HCT116 (cell line): ENCODE measurements around the gene POR. TPM values are rescaled to one million over a fixed set of nuclear protein-coding genes. Genes with fewer than 3 reads are reported as not detected.

ENCODE experiments used
- ATAC-seq: fragments of 200-7000 bp; cut with Tn5 transposase; 2 replicates; pipeline ENCODE4 v1.9.1; 2020; ENCODE audit warnings: mild to moderate bottlenecking, moderate library complexity
- BruUV-seq: library from RNA; stranded (reverse); fragments of 400-500 nt; replicated peaks from 2 replicates; lab custom pipeline; 2021; lab: Mats Ljungman, UMichigan
- CTCF ChIA-PET: fragments of 300-600 bp; sonication (Branson Sonifier 250); formaldehyde crosslinking; loops from one replicate; lab custom pipeline; 2021; ENCODE audit warnings: antibody characterized with exemption; lab: Charles Lee
- POLR2A ChIA-PET: fragments of 300-600, 350-600 bp; sonication (Branson Sonifier 250); formaldehyde crosslinking; loops from one replicate; lab custom pipeline; 2021; ENCODE audit warnings: antibody characterized with exemption; lab: Charles Lee
- RAD21 ChIA-PET, 2 experiments: fragments of 300-600 bp; sonication (Branson Sonifier 250); formaldehyde crosslinking; loops; one replicate each; lab custom pipeline; 2023; ENCODE audit warnings: low total read pairs in 2 of 2; ENCODE audit not compliant: uncharacterized antibody in 2 of 2, unreplicated experiment in 2 of 2, low non-redundant PET in 1 of 2; lab: Charles Lee
- DNase-seq: peaks from one replicate; pipeline ENCODE4 v3.0.0-alpha.2; 2010; ENCODE audit warnings: low read depth, low spot score
- H2AFZ ChIP-seq: fragments of 200-600 bp; shearing (Covaris generic), sonication (generic); 2 replicates; pipeline ENCODE4 v1.6.1; 2017; ENCODE audit warnings: low read depth, mixed run types, mixed read lengths, antibody characterized with exemption, low read length; ENCODE audit not compliant: poor library complexity, severe bottlenecking
- H3K27ac ChIP-seq: 2 replicates; pipeline ENCODE4 v1.5.1; 2012; ENCODE audit warnings: low read depth, low read length
- H3K27me3 ChIP-seq: fragments of 200-600 bp; sonication (generic); 2 replicates; pipeline ENCODE4 v1.6.1; 2016; ENCODE audit warnings: mixed run types, low read length, mixed read lengths; ENCODE audit not compliant: insufficient read depth
- H3K36me3 ChIP-seq, 2 experiments: fragments of 200-500 bp in 1 of 2; fragments of 200-600 bp in 1 of 2; sonication (Bioruptor generic) in 1 of 2; sonication (generic) in 1 of 2; 2 replicates each; pipeline versions ENCODE4 v1.5.1 to v1.6.1; 2014 to 2016; ENCODE audit warnings: low read length in 2 of 2, inconsistent platforms in 1 of 2, mixed read lengths in 1 of 2, mixed run types in 1 of 2; ENCODE audit not compliant: insufficient read depth in 2 of 2, control insufficient read depth in 1 of 2
- H3K4me1 ChIP-seq, 2 experiments: fragments of 200-600 bp in 1 of 2; sonication (generic) in 1 of 2; 2 replicates each; pipeline versions ENCODE4 v1.5.1 to v1.6.1; 2012 to 2017; ENCODE audit warnings: low read length in 2 of 2, inconsistent platforms in 1 of 2, mild to moderate bottlenecking in 1 of 2, mixed read lengths in 1 of 2, mixed run types in 1 of 2, moderate library complexity in 1 of 2; ENCODE audit not compliant: insufficient read depth in 2 of 2, control insufficient read depth in 1 of 2
- H3K4me2 ChIP-seq: fragments of 200-600 bp; sonication (generic); 2 replicates; pipeline ENCODE4 v1.6.1; 2017; ENCODE audit warnings: mixed run types, low read length, mixed read lengths
- H3K4me3 ChIP-seq, 2 experiments: fragments of 200-600 bp in 1 of 2; sonication (generic) in 1 of 2; replicated peaks in 1 of 2; 2 replicates each; pipeline ENCODE4 v1.5.1; 2011 to 2016; ENCODE audit warnings: low read length in 2 of 2, control low read depth in 1 of 2, low read depth in 1 of 2, mild to moderate bottlenecking in 1 of 2, mixed read lengths in 1 of 2, mixed run types in 1 of 2
- H3K79me2 ChIP-seq: fragments of 200-600 bp; sonication (generic); 2 replicates; pipeline ENCODE4 v1.6.1; 2017; ENCODE audit warnings: mild to moderate bottlenecking, mixed run types, low read length, moderate library complexity, mixed read lengths; ENCODE audit not compliant: insufficient read depth
- H3K9ac ChIP-seq: fragments of 200-600 bp; sonication (generic); 2 replicates; pipeline ENCODE4 v1.6.1; 2016; ENCODE audit warnings: low read length, mixed read lengths
- H3K9me2 ChIP-seq: fragments of 200-600 bp; sonication (generic), shearing (Covaris generic); 2 replicates; pipeline ENCODE4 v1.6.1; 2017; ENCODE audit warnings: mixed run types, mild to moderate bottlenecking, moderate library complexity; ENCODE audit not compliant: insufficient read depth
- H3K9me3 ChIP-seq, 2 experiments: fragments of 200-500 bp in 1 of 2; fragments of 200-600 bp in 1 of 2; sonication (Bioruptor generic) in 1 of 2; sonication (generic) in 1 of 2; 2 replicates each; pipeline ENCODE4 v1.6.1; 2014 to 2017; ENCODE audit warnings: low read length in 2 of 2, mixed read lengths in 2 of 2, inconsistent platforms in 1 of 2, low read depth in 1 of 2, mild to moderate bottlenecking in 1 of 2, mixed run types in 1 of 2, moderate library complexity in 1 of 2; ENCODE audit not compliant: control insufficient read depth in 1 of 2, insufficient read depth in 1 of 2
- H4K20me1 ChIP-seq: fragments of 200-600 bp; sonication (generic), shearing (Covaris generic); 2 replicates; pipeline ENCODE4 v1.6.1; 2017; ENCODE audit warnings: mixed run types, mild to moderate bottlenecking, moderate library complexity; ENCODE audit not compliant: insufficient read depth
- POLR2A ChIP-seq: IDR thresholded peaks from 2 replicates; pipeline ENCODE4 v1.7.0; 2011; ENCODE audit warnings: borderline replicate concordance; ENCODE audit not compliant: insufficient read depth, insufficient read length; ENCODE audit errors: extremely low read depth
- POLR2AphosphoS5 ChIP-seq: IDR thresholded peaks from 2 replicates; pipeline ENCODE4 v1.6.1; 2011; ENCODE audit warnings: mild to moderate bottlenecking, low read depth, low read length, moderate library complexity
- TCF7L2 ChIP-seq: IDR thresholded peaks from 2 replicates; pipeline ENCODE4 v1.7.0; 2011; ENCODE audit warnings: borderline replicate concordance, inconsistent platforms; ENCODE audit not compliant: insufficient read depth, insufficient read length; ENCODE audit errors: extremely low read depth
- YY1 ChIP-seq: IDR thresholded peaks from 2 replicates; pipeline ENCODE4 v1.6.1; 2011; ENCODE audit warnings: low read length, low read depth, moderate library complexity, mild to moderate bottlenecking; ENCODE audit not compliant: insufficient replicate concordance; ENCODE audit errors: extremely low read depth
- intact Hi-C: fragments of 100-400 bp; cut with micrococcal nuclease; formaldehyde crosslinking; loops from 2 replicates; pipeline ENCODE4 v1.10.0; 2022
- total RNA-seq: library from RNA; stranded (reverse); gene quantifications from one replicate; pipeline ENCODE4 v1.2.1, GENCODE V29; 2021; ENCODE audit not compliant: unreplicated experiment
- TF ChIP-seq, protein P1 (sequence below), 3 experiments: fragments of 200-600 bp in 1 of 3; sonication (generic) in 1 of 3; IDR thresholded peaks in 2 of 3; conservative IDR thresholded peaks in 1 of 3; 2 replicates each; pipeline ENCODE4 v1.5.1; 2012 to 2017; ENCODE audit warnings: low read depth in 2 of 3, low read length in 2 of 3, antibody characterized with exemption in 1 of 3, borderline replicate concordance in 1 of 3, control low read depth in 1 of 3, mild to moderate bottlenecking in 1 of 3, mixed read lengths in 1 of 3, mixed run types in 1 of 3, moderate library complexity in 1 of 3; ENCODE audit not compliant: insufficient read depth in 1 of 3

Gene POR
- total RNA-seq, 1 experiment from 2014 or later: 120 TPM

GRCh38 chr7:75981453-75982305, 66.7 kb downstream of the POR start:
- ChIA-PET CTCF (no interaction called here), POLR2A (no interaction called here), RAD21 (interaction anchor here in 1 of 2 experiments (0.6 kb wide), 1 partner anchor 102 kb away, joined by 4 read pairs; no protein-coding TSS in a partner anchor)
- no peak overlapping the region for H3K27ac ChIP-seq
- H3K36me3 ChIP-seq: peaks cover 0 to 9% of the 10 kb centered on the region in 2 experiments; a peak in 2 of 4 replicates
- BruUV-seq: no TSS peak
- no peak overlapping the region for H3K9ac ChIP-seq
- ATAC-seq (peak; percentile 19; the same call in 1 of the 2 replicates), DNase-seq (no peak)
- H3K9me3 ChIP-seq: no peaks in the 10 kb centered on the region
- no peaks in the 10 kb centered on the region for H3K79me2 ChIP-seq
- peaks cover 0 to 13% of the 10 kb centered on the region in 2 experiments; a peak in 3 of 4 replicates for H3K4me1 ChIP-seq
- no peaks in the 10 kb centered on the region for H3K9me2 ChIP-seq
- intact Hi-C loops: no loop called here
- TF ChIP-seq YY1 (no peak), POLR2A (no peak), TCF7L2 (no peak), POLR2AphosphoS5 (peak; percentile 18; the same call in 1 of the 2 replicates)
- TF ChIP-seq, protein P1, sequence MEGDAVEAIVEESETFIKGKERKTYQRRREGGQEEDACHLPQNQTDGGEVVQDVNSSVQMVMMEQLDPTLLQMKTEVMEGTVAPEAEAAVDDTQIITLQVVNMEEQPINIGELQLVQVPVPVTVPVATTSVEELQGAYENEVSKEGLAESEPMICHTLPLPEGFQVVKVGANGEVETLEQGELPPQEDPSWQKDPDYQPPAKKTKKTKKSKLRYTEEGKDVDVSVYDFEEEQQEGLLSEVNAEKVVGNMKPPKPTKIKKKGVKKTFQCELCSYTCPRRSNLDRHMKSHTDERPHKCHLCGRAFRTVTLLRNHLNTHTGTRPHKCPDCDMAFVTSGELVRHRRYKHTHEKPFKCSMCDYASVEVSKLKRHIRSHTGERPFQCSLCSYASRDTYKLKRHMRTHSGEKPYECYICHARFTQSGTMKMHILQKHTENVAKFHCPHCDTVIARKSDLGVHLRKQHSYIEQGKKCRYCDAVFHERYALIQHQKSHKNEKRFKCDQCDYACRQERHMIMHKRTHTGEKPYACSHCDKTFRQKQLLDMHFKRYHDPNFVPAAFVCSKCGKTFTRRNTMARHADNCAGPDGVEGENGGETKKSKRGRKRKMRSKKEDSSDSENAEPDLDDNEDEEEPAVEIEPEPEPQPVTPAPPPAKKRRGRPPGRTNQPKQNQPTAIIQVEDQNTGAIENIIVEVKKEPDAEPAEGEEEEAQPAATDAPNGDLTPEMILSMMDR (IDR thresholded peaks at IDR 0.05 in 2 of 3, conservative IDR thresholded peaks at IDR 0.05 in 1 of 3; ENCODE audit: borderline replicate concordance in 1 of 3, insufficient read depth in 1 of 3, low read depth in 2 of 3, low read length in 2 of 3): no peak
- TF ChIP-seq, all 23 proteins: peak for 1
- no peaks in the 10 kb centered on the region for H4K20me1 ChIP-seq
- H3K4me2 ChIP-seq: no peak overlapping the region
- no peak overlapping the region for H2AFZ ChIP-seq
- no peak overlapping the region for H3K4me3 ChIP-seq
- H3K27me3 ChIP-seq: no peaks in the 10 kb centered on the region
